Measurements from ENCODE around the gene DPP6.

Gene DPP6

GRCh38 chr7:154709840-154710520 is 657.8 kb downstream of the DPP6 start:
- no peak for DNase-seq (ENCODE audit: low read depth)

GRCh38 chr7:154720016-154720415 is 667.8 kb downstream of the DPP6 start:
- DNase-seq (ENCODE audit: low read depth) = no peak

- no peak for DNase-seq (ENCODE audit: low read depth)
These were observed 668.9 kb downstream of the DPP6 start for GRCh38 chr7:154721086-154721485.

- no peak for DNase-seq (ENCODE audit: low read depth)
These were observed 674.2 kb downstream of the DPP6 start for GRCh38 chr7:154726368-154726767.

- no peak for DNase-seq (ENCODE audit: low read depth)
These were observed 676.9 kb downstream of the DPP6 start for GRCh38 chr7:154729056-154729455.

GRCh38 chr7:154735766-154736165 is 683.6 kb downstream of the DPP6 start:
- DNase-seq (ENCODE audit: low read depth) = no peak

GRCh38 chr7:154736389-154736788 is 684.2 kb downstream of the DPP6 start:
- DNase-seq (ENCODE audit: low read depth) = no peak

- DNase-seq (ENCODE audit: low read depth) = no peak
These were observed 686.0 kb downstream of the DPP6 start for GRCh38 chr7:154738216-154738615.

- DNase-seq (ENCODE audit: low read depth) = no peak
These were observed 688.9 kb downstream of the DPP6 start for GRCh38 chr7:154741131-154741530.

- no peak for DNase-seq (ENCODE audit: low read depth)
These were observed 691.0 kb downstream of the DPP6 start for GRCh38 chr7:154743206-154743605.

- DNase-seq (ENCODE audit: low read depth) = no peak
These were observed 692.2 kb downstream of the DPP6 start for GRCh38 chr7:154744256-154744860.

GRCh38 chr7:154744861-154745258 is 692.7 kb downstream of the DPP6 start:
- no peak for DNase-seq (ENCODE audit: low read depth)

GRCh38 chr7:154746571-154747360 is 694.6 kb downstream of the DPP6 start:
- DNase-seq (ENCODE audit: low read depth) = no peak

- DNase-seq (ENCODE audit: low read depth) = no peak
These were observed 696.0 kb downstream of the DPP6 start for GRCh38 chr7:154748089-154748786.

GRCh38 chr7:154750353-154750801 is 698.2 kb downstream of the DPP6 start:
- DNase-seq (ENCODE audit: low read depth) = no peak

GRCh38 chr7:154753226-154753625 is 701.0 kb downstream of the DPP6 start:
- DNase-seq (ENCODE audit: low read depth) = no peak

GRCh38 chr7:154757756-154758155 is 705.6 kb downstream of the DPP6 start:
- DNase-seq (ENCODE audit: low read depth) = no peak

- no peak for DNase-seq (ENCODE audit: low read depth)
These were observed 707.8 kb downstream of the DPP6 start for GRCh38 chr7:154759989-154760388.

GRCh38 chr7:154765118-154765517 is 712.9 kb downstream of the DPP6 start:
- DNase-seq (ENCODE audit: low read depth) = no peak

GRCh38 chr7:154767142-154767541 is 714.9 kb downstream of the DPP6 start:
- DNase-seq (ENCODE audit: low read depth) = no peak

GRCh38 chr7:154767821-154768415 is 715.7 kb downstream of the DPP6 start:
- DNase-seq (ENCODE audit: low read depth) = no peak

GRCh38 chr7:154769001-154769400 is 716.8 kb downstream of the DPP6 start:
- no peak for DNase-seq (ENCODE audit: low read depth)
